ENCODE data around the gene KIF24. TPM values are rescaled to one million over a fixed set of nuclear protein-coding genes. Genes with fewer than 3 reads are reported as not detected.

Gene KIF24
- total RNA-seq, 1 experiment from 2014 or later: 4.2 TPM

DNA sequence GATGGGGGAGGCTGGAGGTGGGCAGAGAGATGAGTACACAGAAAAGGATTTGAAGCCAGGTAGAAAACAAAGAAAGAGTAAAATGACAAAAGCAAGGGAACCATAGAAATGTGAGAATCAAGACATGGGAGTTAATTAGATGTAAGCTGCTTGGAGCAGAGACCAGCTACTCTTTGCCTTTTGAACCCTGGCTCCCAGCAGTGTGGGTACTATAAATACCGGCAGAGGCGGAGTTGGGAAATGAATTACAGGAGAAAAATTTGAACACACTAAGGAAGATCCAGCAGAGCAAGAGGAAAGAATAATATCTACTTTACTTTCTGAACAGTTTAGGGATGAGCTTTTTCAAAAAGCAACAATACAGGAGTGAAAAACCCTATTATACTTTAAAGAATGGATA is 36.5 kb downstream of the KIF24 start:
- no peak overlapping the region for H3K4me3 Mint-ChIP-seq (ENCODE audit: low read depth, unreplicated experiment)
- no peaks in the 10 kb centered on the region for H3K4me1 Mint-ChIP-seq (ENCODE audit: low read depth, unreplicated experiment)
- BruUV-seq (replicated peaks): no TSS peak
- H3K27ac Mint-ChIP-seq (ENCODE audit: unreplicated experiment): no peak overlapping the region
- TF ChIP-seq, protein P1, sequence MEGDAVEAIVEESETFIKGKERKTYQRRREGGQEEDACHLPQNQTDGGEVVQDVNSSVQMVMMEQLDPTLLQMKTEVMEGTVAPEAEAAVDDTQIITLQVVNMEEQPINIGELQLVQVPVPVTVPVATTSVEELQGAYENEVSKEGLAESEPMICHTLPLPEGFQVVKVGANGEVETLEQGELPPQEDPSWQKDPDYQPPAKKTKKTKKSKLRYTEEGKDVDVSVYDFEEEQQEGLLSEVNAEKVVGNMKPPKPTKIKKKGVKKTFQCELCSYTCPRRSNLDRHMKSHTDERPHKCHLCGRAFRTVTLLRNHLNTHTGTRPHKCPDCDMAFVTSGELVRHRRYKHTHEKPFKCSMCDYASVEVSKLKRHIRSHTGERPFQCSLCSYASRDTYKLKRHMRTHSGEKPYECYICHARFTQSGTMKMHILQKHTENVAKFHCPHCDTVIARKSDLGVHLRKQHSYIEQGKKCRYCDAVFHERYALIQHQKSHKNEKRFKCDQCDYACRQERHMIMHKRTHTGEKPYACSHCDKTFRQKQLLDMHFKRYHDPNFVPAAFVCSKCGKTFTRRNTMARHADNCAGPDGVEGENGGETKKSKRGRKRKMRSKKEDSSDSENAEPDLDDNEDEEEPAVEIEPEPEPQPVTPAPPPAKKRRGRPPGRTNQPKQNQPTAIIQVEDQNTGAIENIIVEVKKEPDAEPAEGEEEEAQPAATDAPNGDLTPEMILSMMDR (IDR thresholded peaks at IDR 0.05; ENCODE audit: unreplicated experiment): no peak
- no peaks in the 10 kb centered on the region for H3K27me3 Mint-ChIP-seq (ENCODE audit: unreplicated experiment)
- intact Hi-C loops (cut with micrococcal nuclease; ENCODE audit: unreplicated experiment): no loop called here
- no peaks in the 10 kb centered on the region for H3K9me3 Mint-ChIP-seq (ENCODE audit: low read depth, unreplicated experiment)
- no peak for DNase-seq
- CTCF ChIA-PET: no interaction called here
- H3K36me3 Mint-ChIP-seq (ENCODE audit: insufficient read depth, unreplicated experiment): no peaks in the 10 kb centered on the region

DNA sequence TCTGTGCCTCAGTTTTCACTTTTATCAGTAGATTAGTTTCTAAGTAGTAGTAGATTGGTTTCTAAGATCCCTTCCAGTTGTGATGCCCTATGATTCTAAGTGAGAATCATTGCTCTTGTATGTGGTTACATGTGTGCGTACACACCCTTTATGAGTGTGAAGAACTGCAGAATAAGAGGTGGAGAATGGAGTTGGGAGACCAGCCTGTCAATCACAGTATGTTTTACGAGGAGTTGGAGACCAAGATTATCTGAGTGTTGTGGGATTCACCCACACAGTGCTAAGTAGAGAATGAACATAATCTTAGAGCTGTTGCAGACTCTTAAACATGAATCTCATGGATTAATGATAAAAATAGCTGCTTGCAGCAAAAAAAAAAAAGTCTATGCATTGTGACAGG is 37.6 kb downstream of the KIF24 start:
- Mint-ChIP-seq H3K27ac (ENCODE audit: unreplicated experiment) (no peak overlapping the region), H3K36me3 (ENCODE audit: insufficient read depth, unreplicated experiment) (no peaks in the 10 kb centered on the region), H3K4me1 (ENCODE audit: low read depth, unreplicated experiment) (no peaks in the 10 kb centered on the region), H3K9me3 (ENCODE audit: low read depth, unreplicated experiment) (no peaks in the 10 kb centered on the region), H3K4me3 (ENCODE audit: low read depth, unreplicated experiment) (no peak overlapping the region), H3K27me3 (ENCODE audit: unreplicated experiment) (no peaks in the 10 kb centered on the region)
- DNase-seq: no peak
- intact Hi-C loops (cut with micrococcal nuclease; ENCODE audit: unreplicated experiment): no loop called here
- BruUV-seq (replicated peaks): no TSS peak
- CTCF ChIA-PET: no interaction called here
- TF ChIP-seq, protein P1 (IDR thresholded peaks at IDR 0.05; ENCODE audit: unreplicated experiment): no peak

DNA sequence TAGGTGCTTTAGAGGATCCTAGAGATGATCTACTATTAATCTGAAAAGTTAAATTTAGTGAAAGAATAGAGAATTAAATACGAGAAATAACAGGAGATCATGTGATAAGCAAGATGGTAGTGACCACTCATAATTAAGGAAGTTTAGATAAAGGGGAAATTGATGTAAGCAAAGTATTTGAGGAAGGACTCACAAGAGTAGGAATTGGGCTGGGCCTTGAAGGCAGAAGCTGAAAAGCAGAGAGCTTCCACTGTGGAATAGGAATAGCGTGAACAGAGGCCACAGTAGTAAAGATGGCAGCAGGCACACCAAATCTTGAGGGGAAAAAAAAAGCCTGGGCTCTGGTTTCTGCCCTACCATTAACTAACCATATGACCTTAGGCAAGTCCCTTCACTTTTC is 38.0 kb downstream of the KIF24 start:
- no peaks in the 10 kb centered on the region for H3K36me3 Mint-ChIP-seq (ENCODE audit: insufficient read depth, unreplicated experiment)
- intact Hi-C loops (cut with micrococcal nuclease; ENCODE audit: unreplicated experiment): no loop called here
- no peaks in the 10 kb centered on the region for H3K27me3 Mint-ChIP-seq (ENCODE audit: unreplicated experiment)
- H3K4me3 Mint-ChIP-seq (ENCODE audit: low read depth, unreplicated experiment): no peak overlapping the region
- no peak for DNase-seq
- TF ChIP-seq, protein P1 (IDR thresholded peaks at IDR 0.05; ENCODE audit: unreplicated experiment): no peak
- CTCF ChIA-PET: no interaction called here
- no peak overlapping the region for H3K27ac Mint-ChIP-seq (ENCODE audit: unreplicated experiment)
- H3K9me3 Mint-ChIP-seq (ENCODE audit: low read depth, unreplicated experiment): no peaks in the 10 kb centered on the region
- BruUV-seq (replicated peaks): no TSS peak
- H3K4me1 Mint-ChIP-seq (ENCODE audit: low read depth, unreplicated experiment): no peaks in the 10 kb centered on the region

DNA sequence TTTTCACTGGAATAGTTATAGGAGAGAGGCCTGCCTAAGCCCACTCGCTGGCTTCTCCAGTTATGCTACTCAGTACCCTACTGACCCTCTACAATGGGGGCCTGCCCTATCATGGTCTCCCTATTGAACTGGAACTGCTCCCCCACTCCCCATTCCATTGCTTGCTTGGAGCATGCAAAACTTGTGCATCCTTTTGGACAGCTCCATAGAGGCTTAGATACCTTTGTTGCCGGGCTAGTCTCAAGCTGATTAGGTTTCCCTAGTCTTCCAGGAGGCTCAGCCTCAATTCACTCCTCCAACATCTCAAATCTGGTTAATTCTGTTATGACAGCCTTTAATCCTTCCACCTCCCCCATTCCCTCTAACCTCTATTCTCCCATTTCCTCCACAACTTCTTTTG is 39.9 kb downstream of the KIF24 start:
- BruUV-seq (replicated peaks): no TSS peak

More for the DNA sequence above, 39.9 kb downstream of the KIF24 start:
- Mint-ChIP-seq H3K4me1 (ENCODE audit: low read depth, unreplicated experiment) (no peaks in the 10 kb centered on the region), H3K9me3 (ENCODE audit: low read depth, unreplicated experiment) (no peaks in the 10 kb centered on the region), H3K36me3 (ENCODE audit: insufficient read depth, unreplicated experiment) (no peaks in the 10 kb centered on the region), H3K4me3 (ENCODE audit: low read depth, unreplicated experiment) (no peak overlapping the region), H3K27me3 (ENCODE audit: unreplicated experiment) (no peaks in the 10 kb centered on the region), H3K27ac (ENCODE audit: unreplicated experiment) (no peak overlapping the region)
- CTCF ChIA-PET: no interaction called here
- TF ChIP-seq, protein P1 (IDR thresholded peaks at IDR 0.05; ENCODE audit: unreplicated experiment): no peak
- no peak for DNase-seq
- intact Hi-C loops (cut with micrococcal nuclease; ENCODE audit: unreplicated experiment): no loop called here

All from Calu3 (cell line).